Endothelial cell of umbilical vein (primary cell): ENCODE measurements around the gene HTR1E. TPM values are rescaled to one million over a fixed set of nuclear protein-coding genes. Genes with fewer than 3 reads are reported as not detected.

Experiments
- BruUV-seq: library from RNA; stranded (reverse); fragments of 400-500 nt; replicated peaks from 2 replicates; lab custom pipeline; 2021; lab: Mats Ljungman, UMichigan
- CTCF ChIA-PET: fragments of 300-600, 350-600 bp; sonication (Branson Sonifier 250); formaldehyde crosslinking; loops from one replicate; lab custom pipeline; 2021; ENCODE audit warnings: antibody characterized with exemption, inconsistent platforms; lab: Charles Lee
- POLR2A ChIA-PET: fragments of 300-600, 350-600 bp; sonication (Branson Sonifier 250); formaldehyde crosslinking; loops from one replicate; lab custom pipeline; 2021; ENCODE audit warnings: antibody characterized with exemption, inconsistent platforms; lab: Charles Lee
- DNase-seq: peaks from one replicate; pipeline ENCODE4 v3.0.0-alpha.2; 2011; ENCODE audit warnings: low read depth, low spot score
- FAIRE-seq: peaks from 2 replicates; lab custom pipeline; 2011; peaks lifted over from hg19 to GRCh38; lab: Jason Lieb, UNC
- H2AFZ ChIP-seq: 2 replicates; pipeline ENCODE4 v1.6.0; 2012; ENCODE audit warnings: low read depth, low read length, control low read depth, inconsistent platforms
- H3K27ac ChIP-seq: 2 replicates; pipeline ENCODE4 v1.5.1; 2011; ENCODE audit warnings: low read depth, mild to moderate bottlenecking, control low read depth, low read length, moderate library complexity; ENCODE audit not compliant: insufficient read depth
- H3K27me3 ChIP-seq, 2 experiments: 2 replicates each; pipeline versions ENCODE4 v1.6.0 to v1.6.1; 2011; ENCODE audit warnings: low read length in 2 of 2, mixed read lengths in 1 of 2; ENCODE audit not compliant: control insufficient read depth in 2 of 2, insufficient read depth in 2 of 2
- H3K36me3 ChIP-seq, 2 experiments: 2 replicates in 1 of 2; 3 replicates in 1 of 2; pipeline ENCODE4 v1.5.1; 2011; ENCODE audit warnings: low read length in 2 of 2, mild to moderate bottlenecking in 1 of 2, moderate library complexity in 1 of 2; ENCODE audit not compliant: control insufficient read depth in 2 of 2, insufficient read depth in 2 of 2; ENCODE audit errors: extremely low read depth in 1 of 2
- H3K4me1 ChIP-seq: 3 replicates; pipeline ENCODE4 v1.5.1; 2011; ENCODE audit warnings: mild to moderate bottlenecking, low read length; ENCODE audit not compliant: control insufficient read depth, insufficient read depth; ENCODE audit errors: extremely low read depth
- H3K4me2 ChIP-seq: 2 replicates; pipeline ENCODE4 v1.6.1; 2011; ENCODE audit warnings: low read length, control low read depth, mixed read lengths; ENCODE audit not compliant: insufficient read depth
- H3K4me3 ChIP-seq, 3 experiments: fragments of 200-600 bp in 1 of 3; sonication (generic), shearing (Covaris generic) in 1 of 3; replicated peaks in 1 of 3; 2 replicates each; pipeline ENCODE4 v1.5.1; 2011 to 2016; ENCODE audit warnings: control low read depth in 3 of 3, low read length in 3 of 3, mild to moderate bottlenecking in 2 of 3, inconsistent platforms in 1 of 3, low read depth in 1 of 3, moderate library complexity in 1 of 3; ENCODE audit not compliant: insufficient read depth in 1 of 3
- H3K79me2 ChIP-seq: 2 replicates; pipeline ENCODE4 v1.6.0; 2012; ENCODE audit warnings: low read length, inconsistent platforms; ENCODE audit not compliant: control insufficient read depth, insufficient read depth
- H3K9ac ChIP-seq: replicated peaks from 2 replicates; pipeline ENCODE3; 2011; ENCODE audit warnings: low read length, control low read depth; ENCODE audit not compliant: insufficient read depth; ENCODE audit errors: extremely low read depth
- H3K9me1 ChIP-seq: replicated peaks from 3 replicates; pipeline ENCODE4 v1.6.0; 2011; ENCODE audit warnings: mild to moderate bottlenecking, low read length; ENCODE audit not compliant: control insufficient read depth, insufficient read depth; ENCODE audit errors: extremely low read depth
- H3K9me3 ChIP-seq: replicated peaks from 2 replicates; pipeline ENCODE4 v1.5.1; 2012; ENCODE audit warnings: low read length, inconsistent platforms; ENCODE audit not compliant: control insufficient read depth, insufficient read depth
- H4K20me1 ChIP-seq: replicated peaks from 2 replicates; pipeline ENCODE3; 2011; ENCODE audit warnings: mild to moderate bottlenecking, low read length; ENCODE audit not compliant: control insufficient read depth, insufficient read depth; ENCODE audit errors: extremely low read depth
- CTCF ChIP-seq, 2 donors: IDR thresholded peaks; 1 replicate in 1 of 2; 2 replicates in 1 of 2; pipeline ENCODE4 v1.5.1; 2011; ENCODE audit warnings: low read length in 2 of 2, mild to moderate bottlenecking in 2 of 2, moderate library complexity in 2 of 2, control low read depth in 1 of 2, inconsistent platforms in 1 of 2, low read depth in 1 of 2; ENCODE audit not compliant: insufficient read depth in 1 of 2; ENCODE audit errors: extremely low read depth in 1 of 2
- FOS ChIP-seq: IDR thresholded peaks from 2 replicates; pipeline ENCODE4 v1.6.1; 2011; ENCODE audit warnings: mild to moderate bottlenecking, low read length, moderate library complexity, borderline replicate concordance; ENCODE audit not compliant: insufficient read depth
- GATA2 ChIP-seq: IDR thresholded peaks from 2 replicates; pipeline ENCODE4 v1.7.0; 2011; ENCODE audit warnings: low read depth, mild to moderate bottlenecking, moderate library complexity, mixed read lengths, low read length; ENCODE audit not compliant: insufficient read length, insufficient read depth
- JUN ChIP-seq: IDR thresholded peaks from 2 replicates; pipeline ENCODE4 v1.6.1; 2011; ENCODE audit warnings: borderline replicate concordance, low read depth; ENCODE audit not compliant: insufficient read length, insufficient read depth
- MAX ChIP-seq: IDR thresholded peaks from 2 replicates; pipeline ENCODE4 v1.6.1; 2011; ENCODE audit not compliant: insufficient read depth, insufficient read length
- MYC ChIP-seq: IDR thresholded peaks from one replicate; pipeline ENCODE4 v1.6.1; 2011; ENCODE audit warnings: mild to moderate bottlenecking, low read depth, low read length
- POLR2AphosphoS5 ChIP-seq: IDR thresholded peaks from 2 replicates; pipeline ENCODE4 v1.6.1; 2012; ENCODE audit warnings: low read depth, mild to moderate bottlenecking, control low read depth, low read length, moderate library complexity; ENCODE audit not compliant: insufficient read depth
- dilution Hi-C: fragments of 300-500 bp; cut with MboI; formaldehyde crosslinking; loops from one replicate; pipeline ENCODE4 v1.15.0; 2019; ENCODE audit warnings: low sequenced_read_pairs; ENCODE audit not compliant: extremely low pct_ligation_motif_present
- intact Hi-C: fragments of 100-400 bp; cut with micrococcal nuclease; formaldehyde crosslinking; loops from one replicate; pipeline ENCODE4 v1.10.0; 2022
- polyA plus RNA-seq, 4 experiments: library from polyadenylated mRNA; depleted of rRNA in 3 of 4; stranded (reverse) in 3 of 4; unstranded in 1 of 4; fragments of >200 nt; gene quantifications; 2 replicates each; pipeline versions ENCODE4 v1.2.1 to v1.2.3, GENCODE V29; 2011 to 2012; ENCODE audit warnings: missing spikeins in 1 of 4
- total RNA-seq: library from RNA; stranded (reverse); gene quantifications from 2 replicates; pipeline ENCODE4 v1.2.3, GENCODE V29; 2021

The HTR1E gene
- total and polyA plus RNA-seq, 2 donors (not counting 3 experiments of a cell fraction or from before 2014, with no cell fraction given), result not detected

GRCh38 chr6:87029711-87030314 is 92.5 kb downstream of the HTR1E start:
- no peaks in the 10 kb centered on the region for H3K4me1 ChIP-seq
- FAIRE-seq, result peak; percentile 35
- DNase-seq, result peak; percentile 53
- no peak overlapping the region for H3K9ac ChIP-seq
- no peaks in the 10 kb centered on the region for H3K9me3 ChIP-seq
- H4K20me1 ChIP-seq, result no peaks in the 10 kb centered on the region
- H3K27ac ChIP-seq, result no peak overlapping the region
- no peaks in the 10 kb centered on the region for H3K36me3 ChIP-seq
- BruUV-seq, result no TSS peak
- H3K4me2 ChIP-seq, result no peak overlapping the region
- intact Hi-C loops, result loop anchor here (1.0 kb wide), 2 partner anchors 1107 to 1273 kb away; no protein-coding TSS in a partner anchor
- POLR2A ChIA-PET, result no interaction called here
- no peak overlapping the region for H2AFZ ChIP-seq
- dilution Hi-C loops, result no loop called here
- CTCF ChIA-PET, result no interaction called here
- TF ChIP-seq MAX (no peak), CTCF (IDR thresholded peaks at IDR 0.05; ENCODE audit: extremely low read depth in 1 of 2, insufficient read depth in 1 of 2, low read depth in 1 of 2, low read length in 2 of 2) (peak; percentile 35 to 51)
- H3K4me3 ChIP-seq, result no peak overlapping the region
- no peaks in the 10 kb centered on the region for H3K9me1 ChIP-seq
- H3K79me2 ChIP-seq, result no peaks in the 10 kb centered on the region
- no peaks in the 10 kb centered on the region for H3K27me3 ChIP-seq

GRCh38 chr6:87040729-87041128 is 103.4 kb downstream of the HTR1E start:
- intact Hi-C loops, result no loop called here

More at GRCh38 chr6:87040729-87041128, 103.4 kb downstream of the HTR1E start:
- ChIA-PET POLR2A (no interaction called here), CTCF (no interaction called here)
- no peak overlapping the region for H3K27ac ChIP-seq
- H3K9ac ChIP-seq, result no peak overlapping the region
- no peaks in the 10 kb centered on the region for H3K79me2 ChIP-seq
- no peak overlapping the region for H3K4me2 ChIP-seq
- FAIRE-seq (no peak), DNase-seq (no peak)
- no peak overlapping the region for H3K4me3 ChIP-seq
- H3K9me3 ChIP-seq, result no peaks in the 10 kb centered on the region
- H3K36me3 ChIP-seq, result no peaks in the 10 kb centered on the region
- no peaks in the 10 kb centered on the region for H3K27me3 ChIP-seq
- dilution Hi-C loops, result no loop called here
- H2AFZ ChIP-seq, result no peak overlapping the region
- H3K4me1 ChIP-seq, result no peaks in the 10 kb centered on the region
- no peaks in the 10 kb centered on the region for H3K9me1 ChIP-seq
- BruUV-seq, result no TSS peak
- no peak for TF ChIP-seq CTCF (IDR thresholded peaks at IDR 0.05; ENCODE audit: extremely low read depth in 1 of 2, insufficient read depth in 1 of 2, low read depth in 1 of 2, low read length in 2 of 2)
- TF ChIP-seq GATA2, result no peak
- no peak for TF ChIP-seq POLR2AphosphoS5
- no peak for TF ChIP-seq JUN
- no peak for TF ChIP-seq FOS
- TF ChIP-seq MYC, result no peak
- TF ChIP-seq MAX, result no peak
- H4K20me1 ChIP-seq, result no peaks in the 10 kb centered on the region
